ENCODE data around the gene ZNF205. TPM values are rescaled to one million over a fixed set of nuclear protein-coding genes. Genes with fewer than 3 reads are reported as not detected.

Gene ZNF205
- total and polyA plus RNA-seq, 2 of the 8 experiments (the other 6 are each of a cell fraction or from before 2014, with no cell fraction given) = 19.1 to 19.9 TPM

DNA sequence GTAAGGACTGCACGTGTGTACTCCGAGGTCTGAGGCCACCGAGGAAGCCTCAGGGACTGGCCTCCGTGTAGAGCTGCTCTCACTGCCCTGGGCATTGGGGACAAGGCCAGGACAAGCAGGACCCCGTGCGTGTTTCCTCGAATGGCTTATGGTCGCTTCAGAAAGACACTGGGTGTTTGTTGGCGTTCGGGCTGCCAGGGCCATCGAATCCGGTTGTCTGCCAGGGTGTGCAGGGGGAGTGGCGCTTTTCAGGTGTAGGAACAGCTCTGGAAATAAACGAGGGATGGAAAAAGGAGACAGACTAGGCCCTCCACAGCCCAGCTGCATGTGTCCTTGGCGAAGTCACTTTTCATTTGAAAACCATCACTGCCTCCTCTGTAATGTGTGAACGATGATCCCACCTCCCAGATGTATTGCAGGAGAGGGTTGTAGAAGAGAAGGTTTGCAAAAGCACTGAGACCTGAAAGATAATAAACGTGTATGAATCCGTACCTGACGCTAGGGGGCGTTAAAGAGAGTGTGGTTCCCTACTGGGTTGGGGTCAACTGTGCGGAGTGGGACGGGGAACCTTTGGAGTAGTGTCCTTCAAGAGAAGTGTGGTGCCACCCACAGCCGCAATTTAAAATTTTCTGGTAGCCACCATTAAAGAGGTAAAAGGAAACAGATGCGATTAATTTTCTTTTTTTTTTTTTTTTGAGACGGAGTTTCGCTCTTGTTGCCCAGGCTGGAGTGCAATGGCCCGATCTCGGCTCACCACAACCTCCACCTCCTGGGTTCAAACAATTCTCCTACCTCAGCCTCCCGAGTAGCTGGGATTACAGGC, 11.2 kb upstream of the ZNF205 start:
- H3K27me3 ChIP-seq (replicated peaks in 1 of 4; ENCODE audit: control insufficient read depth in 3 of 4, extremely low read depth in 1 of 4, insufficient read depth in 3 of 4, low read length in 3 of 4) = no peaks in the 10 kb centered on the region
- peak overlapping the region; percentile 34 for H2BK15ac ChIP-seq (ENCODE audit: low read length)
- peaks cover 0 to 7% (median 0%) of the 10 kb centered on the region in 4 experiments; a peak in 2 of 8 replicates for H3K36me3 ChIP-seq (ENCODE audit: control insufficient read depth in 2 of 4, insufficient read depth in 4 of 4, low read length in 3 of 4)
- H2BK120ac ChIP-seq (replicated peaks; ENCODE audit: low read depth, low read length) = peak overlapping the region; percentile 77
- peak; percentile 77 for FAIRE-seq
- H4K20me1 ChIP-seq (replicated peaks in 1 of 2; ENCODE audit: control insufficient read depth in 1 of 2, insufficient read depth in 2 of 2, low read length in 2 of 2) = peaks cover 0 to 3% of the 10 kb centered on the region in 2 experiments
- peak overlapping the region; percentile 78; the same call in 1 of the 2 replicates for H2AK5ac ChIP-seq (ENCODE audit: low read depth, low read length)
- no peak overlapping the region for H2AFZ ChIP-seq (ENCODE audit: low read length)
- peak overlapping the region in 1 of 4 experiments; percentile 30; a peak in 2 of 8 replicates for H3K4me3 ChIP-seq (ENCODE audit: extremely low read depth in 1 of 4, insufficient read depth in 2 of 4, low read depth in 3 of 4, low read length in 4 of 4)
- WGBS, 2 experiments (ENCODE audit: extremely low coverage in 1 of 2, insufficient coverage in 1 of 2, insufficient read length in 1 of 2, insufficient replicate concordance in 2 of 2, low coverage in 1 of 2, low lambda C conversion rate in 2 of 2, missing lambda C conversion rate in 1 of 2) = 56% methylated on average over 29 of the region's 29 CpGs; no CpG with 5 or more reads in 1 of the 2 experiments
- no peak overlapping the region for H3K56ac ChIP-seq (replicated peaks; ENCODE audit: insufficient read length, low read depth, low read length)
- peak overlapping the region; percentile 7 to 82; a peak in 3 of 4 replicates for H3K4me2 ChIP-seq (ENCODE audit: insufficient read depth in 1 of 2, low read depth in 2 of 2, low read length in 2 of 2)
- peak overlapping the region; percentile 51; the same call in 1 of the 2 replicates for H2BK12ac ChIP-seq (ENCODE audit: low read depth, low read length)
- peak in 1 of 2 experiments; percentile 68 for DNase-seq (ENCODE audit: low read depth in 1 of 2, low spot score in 2 of 2)
- H3K79me1 ChIP-seq (ENCODE audit: low read depth, low read length) = peaks cover 3% of the 10 kb centered on the region; the same call in 1 of the 2 replicates
- H3K27ac ChIP-seq (ENCODE audit: low read depth, low read length) = peak overlapping the region; percentile 32; the same call in 1 of the 2 replicates
- ChIA-PET POLR2A (ENCODE audit: partially characterized antibody) (interaction anchor here (0.8 to 15.4 kb wide), 23 partner anchors 8 to 946 kb away, joined by 3 to 169 read pairs (median 5); partner anchors contain the start of genes HCFC1R1, IL32, THOC6 and TNFRSF12A), CTCF (ENCODE audit: partially characterized antibody) (interaction anchor here (0.7 to 36.8 kb wide), 14 partner anchors 8 to 73 kb away, joined by 3 to 619 read pairs (median 8); partner anchors contain the start of genes IL32, ZNF205 and ZNF213)
- H4K91ac ChIP-seq (replicated peaks; ENCODE audit: insufficient read length, low read length) = peak overlapping the region; percentile 77
- no peak overlapping the region for H3K14ac ChIP-seq (ENCODE audit: insufficient read length)
- H2BK20ac ChIP-seq (ENCODE audit: low read length) = peak overlapping the region; percentile 91; the same call in 1 of the 2 replicates
- no peak overlapping the region for H3K23ac ChIP-seq (ENCODE audit: insufficient read length)
- H3K18ac ChIP-seq (ENCODE audit: extremely low read depth, low read length) = peak overlapping the region; percentile 89
- peak overlapping the region; percentile 47 for H3K4ac ChIP-seq (replicated peaks; ENCODE audit: insufficient read length, low read depth, low read length)
- no peaks in the 10 kb centered on the region for H3K9me3 ChIP-seq (ENCODE audit: insufficient read depth in 2 of 2, low read depth in 1 of 2, low read length in 1 of 2)
- H3K79me2 ChIP-seq (ENCODE audit: control insufficient read depth in 1 of 2, insufficient read depth in 2 of 2, low read length in 2 of 2) = peaks cover 8 to 27% of the 10 kb centered on the region in 2 experiments; a peak in 3 of 4 replicates
- peak overlapping the region; percentile 95 for H2BK5ac ChIP-seq (ENCODE audit: low read depth, low read length)
- peak overlapping the region; percentile 44 for H4K5ac ChIP-seq (ENCODE audit: insufficient read length, low read depth, low read length)
- peaks cover 19% of the 10 kb centered on the region for H3K23me2 ChIP-seq (ENCODE audit: low read depth, low read length)
- peaks cover 14 to 29% (median 18%) of the 10 kb centered on the region in 4 experiments for H3K4me1 ChIP-seq (replicated peaks in 1 of 4; ENCODE audit: control insufficient read depth in 3 of 4, insufficient read depth in 4 of 4, low read length in 3 of 4)
- H3K9ac ChIP-seq (replicated peaks in 1 of 4; ENCODE audit: extremely low read depth in 1 of 4, low read depth in 3 of 4, low read length in 3 of 4) = peak overlapping the region in 1 of 4 experiments; percentile 20; a peak in 2 of 7 replicates
- H4K8ac ChIP-seq (ENCODE audit: extremely low read depth, insufficient read depth, low read length) = 0 out of 2 replicates have a peak overlapping the region, but pooled peaks have one; percentile 29
- TF ChIP-seq RFX5 (IDR thresholded peaks at IDR 0.05; ENCODE audit: borderline replicate concordance, low read depth, low read length) (no peak), RNF2 (IDR thresholded peaks at IDR 0.05; ENCODE audit: borderline replicate concordance, low read depth, low read length, missing control alignments, poor library complexity, severe bottlenecking) (no peak), POU5F1 (IDR thresholded peaks at IDR 0.05; ENCODE audit: low read depth, low read length) (no peak), JUND (IDR thresholded peaks at IDR 0.05; ENCODE audit: low read length) (0 out of 2 replicates have a peak, but pooled peaks have one; percentile 9), HDAC2 (IDR thresholded peaks at IDR 0.05; ENCODE audit: borderline replicate concordance in 1 of 2, low read depth in 2 of 2, low read length in 2 of 2) (peak in 1 of 2 experiments; percentile 26; a peak in 1 of 4 replicates)
- TF ChIP-seq, protein P1, sequence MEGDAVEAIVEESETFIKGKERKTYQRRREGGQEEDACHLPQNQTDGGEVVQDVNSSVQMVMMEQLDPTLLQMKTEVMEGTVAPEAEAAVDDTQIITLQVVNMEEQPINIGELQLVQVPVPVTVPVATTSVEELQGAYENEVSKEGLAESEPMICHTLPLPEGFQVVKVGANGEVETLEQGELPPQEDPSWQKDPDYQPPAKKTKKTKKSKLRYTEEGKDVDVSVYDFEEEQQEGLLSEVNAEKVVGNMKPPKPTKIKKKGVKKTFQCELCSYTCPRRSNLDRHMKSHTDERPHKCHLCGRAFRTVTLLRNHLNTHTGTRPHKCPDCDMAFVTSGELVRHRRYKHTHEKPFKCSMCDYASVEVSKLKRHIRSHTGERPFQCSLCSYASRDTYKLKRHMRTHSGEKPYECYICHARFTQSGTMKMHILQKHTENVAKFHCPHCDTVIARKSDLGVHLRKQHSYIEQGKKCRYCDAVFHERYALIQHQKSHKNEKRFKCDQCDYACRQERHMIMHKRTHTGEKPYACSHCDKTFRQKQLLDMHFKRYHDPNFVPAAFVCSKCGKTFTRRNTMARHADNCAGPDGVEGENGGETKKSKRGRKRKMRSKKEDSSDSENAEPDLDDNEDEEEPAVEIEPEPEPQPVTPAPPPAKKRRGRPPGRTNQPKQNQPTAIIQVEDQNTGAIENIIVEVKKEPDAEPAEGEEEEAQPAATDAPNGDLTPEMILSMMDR (IDR thresholded peaks at IDR 0.05; ENCODE audit: control extremely low read depth in 1 of 3, insufficient read depth in 1 of 3, low read depth in 1 of 3, low read length in 3 of 3) = peak; percentile 65 to 85 (median 69)

Data from H1 (cell line).